CD4-positive, alpha-beta T cell treated with Interleukin-4 for 4 hours (primary cell): ENCODE results near the gene OR10A4.
"Not testable (repeated sequence)": the region's sequence is repeated elsewhere in the genome, so short reads cannot be mapped to it uniquely, and the experiment has no call there.

Source experiments
- DNase-seq: peaks from one replicate; pipeline ENCODE4 v3.0.0-alpha.2; 2020

The OR10A4 gene

GRCh38 chr11:6876325-6876724 lies at the start of gene OR10A4:
OR10A4 (plus strand) TSS chr11:6876625; CDS start chr11:6876648, 23 bp downstream.
- DNase-seq, result no peak

GRCh38 chr11:6828103-6828502 lies 48.3 kb upstream of the OR10A4 start:
- DNase-seq, result no peak

GRCh38 chr11:6833356-6833755 lies 43.1 kb upstream of the OR10A4 start:
- DNase-seq, result no peak

- DNase-seq, result no peak
These were observed 42.4 kb upstream of the OR10A4 start for GRCh38 chr11:6834021-6834420.

GRCh38 chr11:6841694-6842093 lies 34.7 kb upstream of the OR10A4 start:
- no peak for DNase-seq

- DNase-seq, result no peak
These were observed 32.8 kb upstream of the OR10A4 start for GRCh38 chr11:6843670-6844069.

GRCh38 chr11:6844356-6844755 lies 32.1 kb upstream of the OR10A4 start:
- no peak for DNase-seq

GRCh38 chr11:6845383-6845782 lies 31.0 kb upstream of the OR10A4 start, which contains the start of gene OR10A5:
OR10A5 (plus strand) TSS chr11:6845683; CDS start chr11:6845683, 0 bp downstream.
- DNase-seq, result no peak

GRCh38 chr11:6850526-6850925 lies 25.9 kb upstream of the OR10A4 start:
- no peak for DNase-seq

- not testable (repeated sequence) for DNase-seq
These were observed 21.6 kb upstream of the OR10A4 start for GRCh38 chr11:6854801-6855200.

- DNase-seq, result no peak
These were observed 20.4 kb upstream of the OR10A4 start for GRCh38 chr11:6855971-6856541.

- DNase-seq, result no peak
These were observed 19.6 kb upstream of the OR10A4 start for GRCh38 chr11:6856871-6857270.

GRCh38 chr11:6862961-6863360 lies 13.5 kb upstream of the OR10A4 start, which contains the start of gene OR10A2:
OR10A2 (plus strand) TSS chr11:6863057; CDS start chr11:6869755, 6,698 bp downstream.
- DNase-seq, result no peak

GRCh38 chr11:6864438-6864837 lies 12.0 kb upstream of the OR10A4 start:
- DNase-seq, result no peak

- no peak for DNase-seq
These were observed 5.1 kb upstream of the OR10A4 start for GRCh38 chr11:6871278-6871677.

- DNase-seq, result no peak
These were observed 664 bp upstream of the OR10A4 start for GRCh38 chr11:6875761-6876160.

- no peak for DNase-seq
These were observed 489 bp downstream of the OR10A4 start for GRCh38 chr11:6876914-6877313.

GRCh38 chr11:6882751-6883150 lies 6.3 kb downstream of the OR10A4 start:
- no peak for DNase-seq

- DNase-seq, result not testable (repeated sequence)
These were observed 11.3 kb downstream of the OR10A4 start for GRCh38 chr11:6887711-6888110.

GRCh38 chr11:6888830-6889229 lies 12.4 kb downstream of the OR10A4 start:
- DNase-seq, result no peak

- no peak for DNase-seq
These were observed 13.4 kb downstream of the OR10A4 start for GRCh38 chr11:6889835-6890234.

GRCh38 chr11:6892400-6892799 lies 16.0 kb downstream of the OR10A4 start, which contains the start of gene OR2D2:
OR2D2 (minus strand) TSS chr11:6892500; CDS start chr11:6892500, 0 bp downstream.
- no peak for DNase-seq

- DNase-seq, result no peak
These were observed 17.7 kb downstream of the OR10A4 start for GRCh38 chr11:6894097-6894496.

GRCh38 chr11:6895010-6895409 lies 18.6 kb downstream of the OR10A4 start:
- no peak for DNase-seq

- DNase-seq, result no peak
These were observed 22.5 kb downstream of the OR10A4 start for GRCh38 chr11:6898911-6899310.
